NB4 (cell line): Measurements from ENCODE around the gene XYLT1.

ENCODE experiments used
- DNase-seq: peaks from one replicate; pipeline ENCODE4 v3.0.0; 2010; ENCODE audit warnings: low read depth
- H3K4me3 ChIP-seq: one replicate; pipeline ENCODE4 v1.5.1; 2011; ENCODE audit warnings: mild to moderate bottlenecking, low read depth, low read length, moderate library complexity
- MYC ChIP-seq: IDR thresholded peaks from 2 replicates; pipeline ENCODE4 v1.6.1; 2011; ENCODE audit warnings: low read depth, low read length
- POLR2A ChIP-seq: IDR thresholded peaks from 2 replicates; pipeline ENCODE4 v1.6.1; 2011; ENCODE audit warnings: mild to moderate bottlenecking; ENCODE audit not compliant: insufficient read length; ENCODE audit errors: extremely low read depth
- TF ChIP-seq, protein P1 (sequence below): IDR thresholded peaks from one replicate; pipeline ENCODE4 v1.5.1; 2012; ENCODE audit warnings: low read depth, low read length
- TF ChIP-seq, protein P2 (sequence below): IDR thresholded peaks from 2 replicates; pipeline ENCODE4 v1.6.1; 2011; ENCODE audit warnings: low read depth, low read length

The XYLT1 gene

DNA sequence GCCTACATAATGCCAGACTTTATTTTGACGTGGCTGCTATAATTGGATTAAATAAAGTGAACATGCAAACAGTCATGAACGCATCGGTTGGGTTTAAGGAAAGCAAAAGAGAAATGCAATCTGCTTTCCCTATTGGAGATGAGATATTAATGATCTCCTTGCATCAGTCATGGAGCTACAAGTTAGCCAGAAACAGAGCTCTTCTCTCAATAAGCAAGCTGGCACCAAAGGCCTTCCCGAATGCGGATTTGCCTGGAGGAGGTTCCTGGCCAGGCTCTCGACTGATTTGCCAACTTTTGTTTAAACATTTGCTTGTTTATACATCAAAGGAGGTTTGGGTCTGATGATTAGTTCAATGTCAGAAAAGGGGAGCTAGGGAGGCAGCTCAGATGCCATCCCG lies 318.4 kb downstream of the XYLT1 start:
- no peak overlapping the region for H3K4me3 ChIP-seq
- no peak for DNase-seq
- TF ChIP-seq MYC, result no peak
- TF ChIP-seq, protein P1, sequence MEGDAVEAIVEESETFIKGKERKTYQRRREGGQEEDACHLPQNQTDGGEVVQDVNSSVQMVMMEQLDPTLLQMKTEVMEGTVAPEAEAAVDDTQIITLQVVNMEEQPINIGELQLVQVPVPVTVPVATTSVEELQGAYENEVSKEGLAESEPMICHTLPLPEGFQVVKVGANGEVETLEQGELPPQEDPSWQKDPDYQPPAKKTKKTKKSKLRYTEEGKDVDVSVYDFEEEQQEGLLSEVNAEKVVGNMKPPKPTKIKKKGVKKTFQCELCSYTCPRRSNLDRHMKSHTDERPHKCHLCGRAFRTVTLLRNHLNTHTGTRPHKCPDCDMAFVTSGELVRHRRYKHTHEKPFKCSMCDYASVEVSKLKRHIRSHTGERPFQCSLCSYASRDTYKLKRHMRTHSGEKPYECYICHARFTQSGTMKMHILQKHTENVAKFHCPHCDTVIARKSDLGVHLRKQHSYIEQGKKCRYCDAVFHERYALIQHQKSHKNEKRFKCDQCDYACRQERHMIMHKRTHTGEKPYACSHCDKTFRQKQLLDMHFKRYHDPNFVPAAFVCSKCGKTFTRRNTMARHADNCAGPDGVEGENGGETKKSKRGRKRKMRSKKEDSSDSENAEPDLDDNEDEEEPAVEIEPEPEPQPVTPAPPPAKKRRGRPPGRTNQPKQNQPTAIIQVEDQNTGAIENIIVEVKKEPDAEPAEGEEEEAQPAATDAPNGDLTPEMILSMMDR, result no peak
- TF ChIP-seq, protein P2, sequence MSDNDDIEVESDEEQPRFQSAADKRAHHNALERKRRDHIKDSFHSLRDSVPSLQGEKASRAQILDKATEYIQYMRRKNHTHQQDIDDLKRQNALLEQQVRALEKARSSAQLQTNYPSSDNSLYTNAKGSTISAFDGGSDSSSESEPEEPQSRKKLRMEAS, result no peak
- TF ChIP-seq POLR2A, result no peak

DNA sequence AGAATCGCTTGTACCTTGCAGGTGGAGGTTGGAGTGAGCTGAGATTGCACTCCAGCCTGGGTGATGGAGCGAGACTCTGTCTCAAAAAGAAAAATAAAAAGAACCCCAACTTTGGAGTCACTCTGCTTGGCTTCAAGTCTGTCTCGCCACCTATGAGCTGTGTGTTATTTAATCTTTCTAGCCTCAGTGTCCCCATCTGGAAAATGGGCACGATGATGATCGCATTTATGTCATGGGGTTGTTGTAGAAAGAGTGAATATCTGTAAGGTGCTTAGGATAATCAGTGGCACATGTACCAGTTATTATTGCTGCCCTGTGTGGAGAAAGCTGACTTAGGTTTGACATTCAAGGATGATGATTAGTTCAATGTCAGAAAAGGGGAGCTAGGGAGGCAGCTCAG lies 319.4 kb downstream of the XYLT1 start:
- DNase-seq, result no peak
- no peak for TF ChIP-seq POLR2A
- TF ChIP-seq, protein P2, result no peak
- TF ChIP-seq, protein P1, result no peak
- no peak for TF ChIP-seq MYC
- no peak overlapping the region for H3K4me3 ChIP-seq

DNA sequence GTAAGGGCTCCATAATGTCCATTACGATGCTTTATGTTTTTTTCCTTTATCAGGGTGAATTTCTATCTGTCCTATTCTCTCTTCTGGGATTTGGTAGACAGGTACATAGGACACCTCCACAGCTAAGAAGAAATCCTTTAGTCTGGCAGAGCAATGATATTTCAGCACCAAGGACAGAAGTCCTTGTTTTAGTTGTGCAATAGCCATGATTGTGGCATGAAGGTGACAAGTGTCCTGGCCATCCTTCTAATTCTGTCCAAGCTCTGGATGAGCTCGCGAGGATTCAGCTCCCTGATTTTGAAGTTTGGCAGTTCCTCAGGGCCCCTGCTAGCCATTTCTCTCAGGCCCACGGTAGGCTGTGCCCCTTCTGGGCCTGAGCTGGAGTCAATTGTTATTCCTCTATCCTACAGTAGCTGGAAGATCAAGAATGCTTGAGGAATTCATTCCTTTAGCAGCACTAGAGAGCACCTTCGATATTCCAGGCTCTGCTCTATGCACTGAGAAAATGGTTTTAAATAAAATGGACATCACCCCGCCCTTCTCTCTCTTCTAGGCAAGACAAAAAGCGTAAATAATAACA lies 320.8 kb downstream of the XYLT1 start:
- peak; percentile 43 for DNase-seq
- H3K4me3 ChIP-seq, result no peak overlapping the region
- TF ChIP-seq, protein P2, result no peak
- TF ChIP-seq, protein P1, result no peak
- TF ChIP-seq MYC (no peak), POLR2A (no peak)

DNA sequence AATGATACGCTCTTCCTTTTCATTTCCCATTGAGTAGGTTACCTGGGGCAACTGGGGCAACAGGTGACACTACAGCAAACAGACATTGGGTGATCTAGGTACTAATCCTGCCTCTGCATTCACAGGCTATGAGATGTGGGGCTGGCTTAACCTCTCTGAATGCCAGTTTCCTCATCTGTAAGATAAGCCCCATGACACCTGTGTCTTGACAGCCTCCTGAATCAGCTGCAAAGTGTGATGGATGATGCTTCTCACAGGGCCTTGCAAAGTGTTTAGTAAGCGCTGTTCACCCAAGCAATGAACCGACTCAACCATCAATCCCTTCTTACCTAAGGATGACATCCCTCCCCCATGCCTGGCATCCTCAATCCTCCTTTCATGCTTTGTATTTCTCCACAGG lies 322.8 kb downstream of the XYLT1 start:
- no peak for DNase-seq
- no peak for TF ChIP-seq MYC
- no peak for TF ChIP-seq POLR2A
- TF ChIP-seq, protein P1, result no peak
- TF ChIP-seq, protein P2, result no peak
- H3K4me3 ChIP-seq, result no peak overlapping the region

DNA sequence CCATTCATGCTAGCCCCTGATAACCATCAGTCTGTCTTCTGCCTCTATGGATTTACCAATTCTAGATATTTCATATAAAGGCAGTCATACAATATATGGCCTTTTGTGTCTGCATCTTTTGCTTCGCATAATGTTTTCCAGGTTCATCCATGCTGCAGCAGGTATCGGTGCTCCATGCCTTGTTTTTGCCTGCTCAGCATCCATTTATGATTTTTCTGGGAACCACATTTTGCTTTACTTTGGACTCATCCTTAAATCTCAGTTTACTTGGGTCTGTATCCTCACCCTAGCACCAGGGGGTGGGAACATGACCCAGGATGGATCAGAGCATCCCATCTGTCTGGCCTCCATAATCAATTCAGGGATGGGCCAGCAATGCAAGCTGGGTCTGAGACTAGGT lies 325.7 kb downstream of the XYLT1 start:
- H3K4me3 ChIP-seq, result no peak overlapping the region
- TF ChIP-seq MYC, result no peak
- DNase-seq, result no peak

DNA sequence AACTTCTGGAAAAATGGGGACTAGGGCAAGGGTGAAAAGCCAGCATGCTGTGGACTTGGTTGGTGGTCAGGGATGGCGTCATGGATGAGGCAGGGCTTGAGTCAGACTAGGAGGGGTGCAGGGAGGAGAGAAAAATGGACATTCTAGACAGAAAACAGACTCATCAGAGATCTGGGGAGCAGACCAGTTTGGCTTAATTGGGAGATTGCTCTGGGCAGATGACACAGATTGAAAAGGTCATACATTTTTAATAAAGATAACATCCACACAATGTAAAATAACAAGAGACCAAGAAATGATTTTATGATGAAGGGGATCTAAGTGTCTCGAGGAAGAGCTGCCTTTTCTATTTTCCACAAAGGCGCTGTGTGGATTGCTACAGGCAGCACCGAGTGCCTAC lies 326.3 kb downstream of the XYLT1 start:
- TF ChIP-seq, protein P1, result no peak
- TF ChIP-seq, protein P2, result no peak
- no peak for TF ChIP-seq POLR2A
- TF ChIP-seq MYC, result no peak
- no peak for DNase-seq
- H3K4me3 ChIP-seq, result no peak overlapping the region
